Esophagus muscularis mucosa (tissue), 4 donors: ENCODE data around the gene ERN1. TPM values are rescaled to one million over a fixed set of nuclear protein-coding genes. Genes with fewer than 3 reads are reported as not detected.

ENCODE experiments used
- DNase-seq: peaks from one replicate; pipeline ENCODE4 v3.0.0-alpha.2; 2017; ENCODE audit errors: extremely low spot score
- H3K27ac ChIP-seq, 4 donors: fragments of 200-600 bp; sonication (generic); replicated peaks in 1 of 4; 1 replicate in 3 of 4; 2 replicates in 1 of 4; pipeline ENCODE4 v1.5.1; 2016 to 2019; ENCODE audit warnings: mild to moderate bottlenecking in 1 of 4
- H3K27me3 ChIP-seq, 4 donors: fragments of 200-600 bp; sonication (generic); one replicate each; pipeline versions ENCODE4 v1.5.1 to v1.6.0; 2016 to 2019
- H3K36me3 ChIP-seq, 4 donors: fragments of 200-600 bp; sonication (generic); one replicate each; pipeline ENCODE4 v1.5.1; 2016 to 2019
- H3K4me1 ChIP-seq, 4 donors: fragments of 200-600 bp; sonication (generic); one replicate each; pipeline ENCODE4 v1.5.1; 2016 to 2019
- H3K4me3 ChIP-seq, 4 donors: fragments of 200-600 bp; sonication (generic); 1 replicate in 2 of 4; 2 replicates in 2 of 4; pipeline ENCODE4 v1.5.1; 2016 to 2019; ENCODE audit warnings: mild to moderate bottlenecking in 4 of 4, moderate library complexity in 1 of 4
- H3K9me3 ChIP-seq, 4 donors: fragments of 200-600 bp; sonication (generic); 1 replicate in 3 of 4; 2 replicates in 1 of 4; pipeline ENCODE4 v1.5.1; 2016 to 2019
- CTCF ChIP-seq, 3 experiments: fragments of 200-600 bp in 2 of 3; fragments of 450-650 bp in 1 of 3; sonication (generic) in 2 of 3; IDR thresholded peaks; one replicate each; pipeline ENCODE4 v1.5.1; 2017 to 2019; ENCODE audit warnings: antibody characterized with exemption in 3 of 3, mild to moderate bottlenecking in 2 of 3, moderate library complexity in 1 of 3
- EP300 ChIP-seq: sonication (generic); formaldehyde crosslinking; IDR thresholded peaks from one replicate; pipeline ENCODE4 v1.6.1; 2017; ENCODE audit warnings: antibody characterized with exemption
- POLR2A ChIP-seq: fragments of 450-650 bp; IDR thresholded peaks from one replicate; pipeline ENCODE4 v1.6.1; 2017; ENCODE audit warnings: antibody characterized with exemption, moderate library complexity, mild to moderate bottlenecking, low read depth
- POLR2AphosphoS5 ChIP-seq, 2 donors: sonication (generic); formaldehyde crosslinking; IDR thresholded peaks; one replicate each; pipeline ENCODE4 v1.6.1; 2017; ENCODE audit warnings: antibody characterized with exemption in 2 of 2
- WGBS: methylation state at CpG from one replicate; pipeline ENCODE4 v1.1.5; 2018; 5-methylcytosine and 5-hydroxymethylcytosine counted together
- intact Hi-C: fragments of 100-400 bp; cut with DNase I; formaldehyde crosslinking; loops from one replicate; pipeline ENCODE4 v1.15.1; 2023
- total RNA-seq, 4 donors: library from RNA; depleted of rRNA; stranded (reverse); fragments of >200 nt; gene quantifications; one replicate each; pipeline versions ENCODE4 v1.1.0 to v1.2.1, GENCODE V29; 2016

ERN1 gene
- total RNA-seq, 4 donors from 2014 or later: 6.2 to 11.2 (median 9.3) TPM

- intact Hi-C loops: no loop called here
- Histone ChIP-seq H3K27ac (no peak overlapping the region), H3K9me3 (no peaks in the 10 kb centered on the region), H3K4me1 (peaks cover 0 to 26% (median 22%) of the 10 kb centered on the region in 4 donors), H3K36me3 (peaks cover 0 to 23% (median 11%) of the 10 kb centered on the region in 4 donors), H3K4me3 (no peak overlapping the region), H3K27me3 (no peaks in the 10 kb centered on the region)
- TF ChIP-seq CTCF (IDR thresholded peaks at IDR 0.05) (no peak), EP300 (no peak), POLR2AphosphoS5 (IDR thresholded peaks at IDR 0.05) (no peak), POLR2A (no peak)
- 93% methylated on average over 4 of the region's 4 CpGs for WGBS
- no peak for DNase-seq
These were observed 36.9 kb downstream of the ERN1 start for GRCh38 chr17:64092952-64093451.

DNA sequence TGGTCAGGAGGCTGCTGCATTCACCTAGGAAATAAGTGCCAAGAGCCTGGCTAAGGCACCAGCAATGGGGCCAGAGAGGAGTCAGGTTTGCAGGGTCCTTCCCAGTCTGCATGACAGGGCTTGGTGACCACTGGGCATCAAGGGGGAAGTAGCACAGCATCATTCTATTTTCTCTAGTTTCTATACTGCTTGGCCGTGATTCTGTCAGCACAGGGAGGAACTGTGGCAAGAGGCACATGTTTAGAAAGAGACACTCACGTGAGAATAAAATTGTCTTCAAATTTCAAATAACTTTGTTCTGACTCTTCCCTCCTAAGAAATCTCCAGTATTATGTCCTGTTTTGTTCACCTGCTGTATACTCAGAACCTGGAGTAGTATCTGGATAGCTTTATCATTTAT lies 37.8 kb downstream of the ERN1 start:
- no peak for TF ChIP-seq POLR2AphosphoS5 (IDR thresholded peaks at IDR 0.05)
- no peak for TF ChIP-seq CTCF (IDR thresholded peaks at IDR 0.05)
- 83% methylated on average over 2 of the region's 2 CpGs for WGBS
- intact Hi-C loops: no loop called here

DNA sequence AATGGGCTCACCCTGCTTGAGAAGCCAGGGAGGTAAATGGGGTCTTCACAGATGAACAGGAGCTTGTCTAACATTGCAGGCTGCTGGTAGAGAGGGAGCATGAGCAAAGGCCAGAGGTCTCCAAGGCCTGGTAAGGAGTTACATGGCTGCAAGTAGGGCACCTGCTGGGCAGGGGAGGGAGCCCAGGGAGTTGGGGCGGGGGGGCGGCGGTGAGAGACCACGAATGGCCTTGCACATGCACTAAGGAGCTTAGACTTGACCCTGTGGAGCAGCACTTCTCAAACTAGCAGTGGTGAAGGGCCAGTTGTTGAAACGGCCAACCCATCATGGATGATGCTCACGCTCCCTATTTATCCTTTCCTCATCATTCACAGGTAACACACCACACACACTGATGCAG lies 38.4 kb downstream of the ERN1 start:
- intact Hi-C loops: no loop called here
- DNase-seq: no peak
- TF ChIP-seq POLR2AphosphoS5 (IDR thresholded peaks at IDR 0.05) (no peak), POLR2A (no peak)
- peaks cover 0 to 12% (median 5%) of the 10 kb centered on the region in 4 donors for H3K36me3 ChIP-seq
- no peak overlapping the region for H3K4me3 ChIP-seq
- H3K4me1 ChIP-seq: peaks cover 0 to 14% (median 10%) of the 10 kb centered on the region in 4 donors
- 97% methylated on average over 5 of the region's 6 CpGs for WGBS
- no peak overlapping the region for H3K27ac ChIP-seq
- no peaks in the 10 kb centered on the region for H3K27me3 ChIP-seq
- H3K9me3 ChIP-seq: no peaks in the 10 kb centered on the region

More for the DNA sequence above, 37.8 kb downstream of the ERN1 start:
- no peak overlapping the region for H3K27ac ChIP-seq
- H3K4me3 ChIP-seq: no peak overlapping the region
- H3K9me3 ChIP-seq: no peaks in the 10 kb centered on the region
- H3K4me1 ChIP-seq: peaks cover 0 to 19% (median 15%) of the 10 kb centered on the region in 4 donors
- H3K27me3 ChIP-seq: no peaks in the 10 kb centered on the region
- DNase-seq: no peak
- H3K36me3 ChIP-seq: peaks cover 0 to 16% (median 7%) of the 10 kb centered on the region in 4 donors

DNA sequence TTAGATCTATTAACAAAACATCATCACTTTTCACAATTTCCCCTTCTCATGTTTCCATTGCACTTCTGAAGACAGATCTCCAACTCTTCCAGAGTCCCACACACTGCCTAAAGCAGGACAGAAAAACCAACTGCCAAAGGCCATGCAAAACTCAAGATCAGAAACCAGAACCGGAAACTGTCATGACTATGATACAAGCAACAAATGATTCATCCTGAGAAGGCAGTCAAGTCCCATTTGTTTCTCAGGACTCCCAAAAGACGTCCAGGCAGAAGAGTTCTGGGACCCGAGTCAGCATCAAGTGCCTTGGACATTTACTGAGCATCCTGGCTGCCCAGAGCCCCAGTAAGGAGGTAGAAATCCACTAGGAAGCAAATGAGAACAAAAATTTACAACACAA lies 38.8 kb downstream of the ERN1 start:
- intact Hi-C loops: no loop called here
- WGBS: 88% methylated on average over 3 of the region's 3 CpGs

GRCh38 chr17:64090144-64090543 lies 39.8 kb downstream of the ERN1 start:
- TF ChIP-seq POLR2A: no peak
- no peak for TF ChIP-seq EP300
- TF ChIP-seq CTCF (IDR thresholded peaks at IDR 0.05): no peak
- no peak for TF ChIP-seq POLR2AphosphoS5 (IDR thresholded peaks at IDR 0.05)
- Histone ChIP-seq H3K9me3 (no peaks in the 10 kb centered on the region), H3K4me1 (peaks cover 4 to 18% (median 7%) of the 10 kb centered on the region in 4 donors), H3K4me3 (no peak overlapping the region), H3K27me3 (no peaks in the 10 kb centered on the region), H3K27ac (no peak overlapping the region), H3K36me3 (peaks cover 0 to 6% (median 2%) of the 10 kb centered on the region in 4 donors)
- WGBS: 63% methylated on average over 5 of the region's 5 CpGs
- intact Hi-C loops: no loop called here
- no peak for DNase-seq

More for the DNA sequence above, 38.8 kb downstream of the ERN1 start:
- no peak overlapping the region for H3K4me3 ChIP-seq
- no peaks in the 10 kb centered on the region for H3K9me3 ChIP-seq
- TF ChIP-seq POLR2AphosphoS5 (IDR thresholded peaks at IDR 0.05) (no peak), EP300 (no peak)
- DNase-seq: no peak
- peaks cover 0 to 12% (median 8%) of the 10 kb centered on the region in 4 donors for H3K4me1 ChIP-seq
- H3K36me3 ChIP-seq: peaks cover 0 to 9% (median 4%) of the 10 kb centered on the region in 4 donors
- H3K27ac ChIP-seq: no peak overlapping the region
- H3K27me3 ChIP-seq: no peaks in the 10 kb centered on the region
